HEK293 (cell line): ENCODE data around the gene KANK3.

Source experiments
- BCL11A ChIP-seq: fragments of 450-650 bp; formaldehyde crosslinking; IDR thresholded peaks from 2 replicates; pipeline ENCODE4 v1.5.1; 2016; ENCODE audit warnings: low read depth, missing biosample characterization, missing genetic modification characterization
- ZBTB1 ChIP-seq: fragments of 450-650 bp; formaldehyde crosslinking; IDR thresholded peaks from 2 replicates; pipeline ENCODE4 v1.5.1; 2016; ENCODE audit warnings: missing biosample characterization, missing genetic modification characterization
- ZNF138 ChIP-seq: fragments of 450-650 bp; formaldehyde crosslinking; IDR thresholded peaks from 2 replicates; pipeline ENCODE4 v1.5.1; 2016; ENCODE audit warnings: missing biosample characterization, missing genetic modification characterization, borderline replicate concordance
- ZNF266 ChIP-seq: fragments of 450-650 bp; formaldehyde crosslinking; IDR thresholded peaks from 2 replicates; pipeline ENCODE4 v1.5.1; 2016; ENCODE audit warnings: missing biosample characterization, missing genetic modification characterization, low read depth
- ZNF274 ChIP-seq, 2 experiments: fragments of 200-500 bp in 1 of 2; fragments of 450-650 bp in 1 of 2; sonication (Bioruptor generic) in 1 of 2; formaldehyde crosslinking in 1 of 2; IDR thresholded peaks; 2 replicates each; pipeline versions ENCODE4 v1.5.1 to v1.6.1; 2014 to 2016; ENCODE audit warnings: borderline replicate concordance in 1 of 2, inconsistent platforms in 1 of 2, low read length in 1 of 2, missing biosample characterization in 1 of 2, missing genetic modification characterization in 1 of 2
- ZNF777 ChIP-seq: fragments of 450-650 bp; formaldehyde crosslinking; IDR thresholded peaks from 2 replicates; pipeline ENCODE4 v1.5.1; 2017; ENCODE audit warnings: missing biosample characterization, missing genetic modification characterization, borderline replicate concordance
- ZSCAN30 ChIP-seq: fragments of 450-650 bp; IDR thresholded peaks from 2 replicates; pipeline ENCODE4 v1.5.1; 2018; ENCODE audit warnings: missing biosample characterization, mild to moderate bottlenecking, missing genetic modification characterization, moderate library complexity
- TF ChIP-seq, protein P1 (sequence below): fragments of 450-650 bp; formaldehyde crosslinking; IDR thresholded peaks from 2 replicates; pipeline ENCODE4 v1.5.1; 2016; ENCODE audit warnings: missing biosample characterization, missing genetic modification characterization
- TF ChIP-seq, protein P2 (sequence below): fragments of 450-650 bp; formaldehyde crosslinking; IDR thresholded peaks from 2 replicates; pipeline ENCODE4 v1.5.1; 2016; ENCODE audit warnings: missing biosample characterization, missing genetic modification characterization
- TF ChIP-seq, protein P3 (sequence below): fragments of 450-650 bp; formaldehyde crosslinking; IDR thresholded peaks from 2 replicates; pipeline ENCODE4 v1.5.1; 2016; ENCODE audit warnings: missing biosample characterization, missing genetic modification characterization, low read depth

DNA sequence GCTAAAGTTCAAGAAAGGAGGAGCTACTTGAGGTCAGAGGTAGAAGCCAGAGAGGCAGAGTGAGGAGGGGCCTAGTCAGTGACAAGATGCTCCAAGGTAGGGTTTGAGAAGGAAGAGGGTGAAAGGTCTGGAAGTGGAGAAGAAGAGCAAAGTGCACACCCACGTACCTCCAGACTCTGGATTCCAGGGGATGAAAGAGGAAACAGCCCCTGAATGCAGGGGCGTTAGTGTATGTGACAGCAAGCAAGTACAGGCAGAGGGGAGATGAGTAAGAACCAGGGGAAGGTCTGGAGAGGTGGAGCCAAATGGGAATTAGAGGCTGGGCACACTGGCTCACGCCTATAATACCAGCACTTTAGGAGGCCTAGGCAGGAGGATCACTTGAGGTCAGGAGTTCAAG lies 13.1 kb downstream of the KANK3 start:
- TF ChIP-seq ZNF274 (IDR thresholded peaks at IDR 0.05; ENCODE audit: low read length) (no peak), ZNF274 (tag by site-specific recombination; IDR thresholded peaks at IDR 0.05; ENCODE audit: borderline replicate concordance) (no peak), ZNF266 (tag by site-specific recombination) (no peak), ZNF777 (no peak), ZNF138 (tag by site-specific recombination) (no peak), BCL11A (no peak), ZSCAN30 (no peak), ZBTB1 (tag by site-specific recombination) (no peak)
- TF ChIP-seq, protein P1, sequence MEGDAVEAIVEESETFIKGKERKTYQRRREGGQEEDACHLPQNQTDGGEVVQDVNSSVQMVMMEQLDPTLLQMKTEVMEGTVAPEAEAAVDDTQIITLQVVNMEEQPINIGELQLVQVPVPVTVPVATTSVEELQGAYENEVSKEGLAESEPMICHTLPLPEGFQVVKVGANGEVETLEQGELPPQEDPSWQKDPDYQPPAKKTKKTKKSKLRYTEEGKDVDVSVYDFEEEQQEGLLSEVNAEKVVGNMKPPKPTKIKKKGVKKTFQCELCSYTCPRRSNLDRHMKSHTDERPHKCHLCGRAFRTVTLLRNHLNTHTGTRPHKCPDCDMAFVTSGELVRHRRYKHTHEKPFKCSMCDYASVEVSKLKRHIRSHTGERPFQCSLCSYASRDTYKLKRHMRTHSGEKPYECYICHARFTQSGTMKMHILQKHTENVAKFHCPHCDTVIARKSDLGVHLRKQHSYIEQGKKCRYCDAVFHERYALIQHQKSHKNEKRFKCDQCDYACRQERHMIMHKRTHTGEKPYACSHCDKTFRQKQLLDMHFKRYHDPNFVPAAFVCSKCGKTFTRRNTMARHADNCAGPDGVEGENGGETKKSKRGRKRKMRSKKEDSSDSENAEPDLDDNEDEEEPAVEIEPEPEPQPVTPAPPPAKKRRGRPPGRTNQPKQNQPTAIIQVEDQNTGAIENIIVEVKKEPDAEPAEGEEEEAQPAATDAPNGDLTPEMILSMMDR (tag by site-specific recombination) = no peak
- TF ChIP-seq, protein P2, sequence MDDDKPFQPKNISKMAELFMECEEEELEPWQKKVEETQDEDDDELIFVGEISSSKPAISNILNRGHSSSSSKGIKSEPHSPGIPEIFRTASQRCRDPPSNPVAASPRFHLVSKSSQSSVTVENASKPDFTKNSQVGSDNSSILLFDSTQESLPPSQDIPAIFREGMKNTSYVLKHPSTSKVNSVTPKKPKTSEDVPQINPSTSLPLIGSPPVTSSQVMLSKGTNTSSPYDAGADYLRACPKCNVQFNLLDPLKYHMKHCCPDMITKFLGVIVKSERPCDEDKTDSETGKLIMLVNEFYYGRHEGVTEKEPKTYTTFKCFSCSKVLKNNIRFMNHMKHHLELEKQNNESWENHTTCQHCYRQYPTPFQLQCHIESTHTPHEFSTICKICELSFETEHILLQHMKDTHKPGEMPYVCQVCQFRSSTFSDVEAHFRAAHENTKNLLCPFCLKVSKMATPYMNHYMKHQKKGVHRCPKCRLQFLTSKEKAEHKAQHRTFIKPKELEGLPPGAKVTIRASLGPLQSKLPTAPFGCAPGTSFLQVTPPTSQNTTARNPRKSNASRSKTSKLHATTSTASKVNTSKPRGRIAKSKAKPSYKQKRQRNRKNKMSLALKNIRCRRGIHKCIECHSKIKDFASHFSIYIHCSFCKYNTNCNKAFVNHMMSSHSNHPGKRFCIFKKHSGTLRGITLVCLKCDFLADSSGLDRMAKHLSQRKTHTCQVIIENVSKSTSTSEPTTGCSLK (tag by site-specific recombination) = no peak
- TF ChIP-seq, protein P3, sequence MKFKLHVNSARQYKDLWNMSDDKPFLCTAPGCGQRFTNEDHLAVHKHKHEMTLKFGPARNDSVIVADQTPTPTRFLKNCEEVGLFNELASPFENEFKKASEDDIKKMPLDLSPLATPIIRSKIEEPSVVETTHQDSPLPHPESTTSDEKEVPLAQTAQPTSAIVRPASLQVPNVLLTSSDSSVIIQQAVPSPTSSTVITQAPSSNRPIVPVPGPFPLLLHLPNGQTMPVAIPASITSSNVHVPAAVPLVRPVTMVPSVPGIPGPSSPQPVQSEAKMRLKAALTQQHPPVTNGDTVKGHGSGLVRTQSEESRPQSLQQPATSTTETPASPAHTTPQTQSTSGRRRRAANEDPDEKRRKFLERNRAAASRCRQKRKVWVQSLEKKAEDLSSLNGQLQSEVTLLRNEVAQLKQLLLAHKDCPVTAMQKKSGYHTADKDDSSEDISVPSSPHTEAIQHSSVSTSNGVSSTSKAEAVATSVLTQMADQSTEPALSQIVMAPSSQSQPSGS = no peak
